ENCODE data around the gene RPL21.
"Not testable (repeated sequence)": the region's sequence is repeated elsewhere in the genome, so short reads cannot be mapped to it uniquely, and the experiment has no call there.

The RPL21 gene

GRCh38 chr13:27211771-27212364, 39.5 kb upstream of the RPL21 start:
- TF ChIP-seq, protein P1, sequence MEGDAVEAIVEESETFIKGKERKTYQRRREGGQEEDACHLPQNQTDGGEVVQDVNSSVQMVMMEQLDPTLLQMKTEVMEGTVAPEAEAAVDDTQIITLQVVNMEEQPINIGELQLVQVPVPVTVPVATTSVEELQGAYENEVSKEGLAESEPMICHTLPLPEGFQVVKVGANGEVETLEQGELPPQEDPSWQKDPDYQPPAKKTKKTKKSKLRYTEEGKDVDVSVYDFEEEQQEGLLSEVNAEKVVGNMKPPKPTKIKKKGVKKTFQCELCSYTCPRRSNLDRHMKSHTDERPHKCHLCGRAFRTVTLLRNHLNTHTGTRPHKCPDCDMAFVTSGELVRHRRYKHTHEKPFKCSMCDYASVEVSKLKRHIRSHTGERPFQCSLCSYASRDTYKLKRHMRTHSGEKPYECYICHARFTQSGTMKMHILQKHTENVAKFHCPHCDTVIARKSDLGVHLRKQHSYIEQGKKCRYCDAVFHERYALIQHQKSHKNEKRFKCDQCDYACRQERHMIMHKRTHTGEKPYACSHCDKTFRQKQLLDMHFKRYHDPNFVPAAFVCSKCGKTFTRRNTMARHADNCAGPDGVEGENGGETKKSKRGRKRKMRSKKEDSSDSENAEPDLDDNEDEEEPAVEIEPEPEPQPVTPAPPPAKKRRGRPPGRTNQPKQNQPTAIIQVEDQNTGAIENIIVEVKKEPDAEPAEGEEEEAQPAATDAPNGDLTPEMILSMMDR (IDR thresholded peaks at IDR 0.05) = no peak
- no peak for DNase-seq (ENCODE audit: low spot score)
- Histone ChIP-seq H3K4me3 (no peak overlapping the region), H3K27ac (no peak overlapping the region)

DNA sequence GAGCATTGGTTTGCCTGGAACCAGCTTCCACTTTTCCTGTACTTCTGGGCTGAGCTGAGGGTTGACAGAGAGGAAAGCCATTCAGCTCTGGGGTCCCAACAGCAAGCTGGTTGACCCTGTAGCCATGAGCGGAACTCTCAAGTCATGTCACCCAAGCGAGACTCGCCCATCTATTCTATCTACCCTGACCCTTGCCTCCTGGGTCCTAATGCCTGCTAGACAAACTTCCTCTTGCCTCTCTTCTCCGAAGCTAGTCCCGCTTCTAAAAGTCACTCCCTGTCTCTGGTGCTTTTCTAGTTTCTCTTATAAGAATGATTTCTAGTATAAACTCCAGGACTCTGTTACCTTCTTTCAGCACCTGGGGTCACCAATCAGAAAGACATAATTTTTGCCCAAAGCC, 38.0 kb upstream of the RPL21 start:
- DNase-seq (ENCODE audit: low spot score); H3K4me3 ChIP-seq; H3K27ac ChIP-seq: not testable (repeated sequence)

- not testable (repeated sequence) for H3K27ac ChIP-seq; DNase-seq (ENCODE audit: low spot score); H3K4me3 ChIP-seq
Observed at GRCh38 chr13:27217791-27218190, 33.6 kb upstream of the RPL21 start.

- DNase-seq (ENCODE audit: low spot score); H3K27ac ChIP-seq; H3K4me3 ChIP-seq: not testable (repeated sequence)
Observed at GRCh38 chr13:27218861-27219260, 32.5 kb upstream of the RPL21 start.

DNA sequence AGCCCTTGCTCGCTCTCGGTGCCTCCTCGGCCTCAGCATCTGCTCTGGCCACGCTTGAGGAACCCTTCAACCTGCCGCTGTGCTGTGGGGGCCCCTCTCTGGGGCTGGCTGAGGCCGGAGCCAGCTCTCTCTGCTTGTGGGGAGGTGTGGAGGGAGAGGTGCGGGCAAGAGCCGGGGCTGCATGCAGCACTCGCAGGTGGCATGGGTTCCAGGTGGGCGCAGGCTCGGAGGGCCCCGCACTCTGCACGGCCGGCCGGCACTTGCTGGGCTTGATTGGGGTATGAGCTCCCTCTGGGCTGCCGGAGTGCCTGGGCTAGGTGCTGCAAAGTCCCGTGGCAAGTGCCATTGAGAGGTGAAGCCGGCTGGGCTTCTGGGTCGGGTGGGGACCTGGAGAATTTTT, 31.7 kb upstream of the RPL21 start:
- TF ChIP-seq, protein P1 (IDR thresholded peaks at IDR 0.05) = no peak
- DNase-seq (ENCODE audit: low spot score) = no peak
- H3K4me3 ChIP-seq = no peak overlapping the region
- H3K27ac ChIP-seq = no peak overlapping the region

DNA sequence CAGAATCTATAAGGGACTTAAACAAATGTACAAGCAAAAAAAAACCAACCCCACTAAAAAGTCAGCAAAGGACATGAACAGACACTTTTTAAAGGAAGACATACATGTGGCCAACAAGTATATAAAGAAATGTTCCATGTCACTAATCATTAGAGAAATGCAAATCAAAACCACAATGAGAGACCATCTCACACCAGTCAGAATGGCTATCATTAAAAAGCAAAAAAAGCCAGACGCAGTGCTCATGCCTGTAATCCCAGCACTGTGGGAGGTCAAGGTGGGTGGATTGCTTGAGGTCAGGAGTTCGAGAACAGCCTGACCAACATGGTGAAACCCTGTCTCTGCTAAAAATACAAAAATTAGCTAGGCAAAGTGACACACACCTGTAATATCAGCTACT, 29.3 kb upstream of the RPL21 start:
- not testable (repeated sequence) for H3K27ac ChIP-seq; H3K4me3 ChIP-seq; DNase-seq (ENCODE audit: low spot score)

DNA sequence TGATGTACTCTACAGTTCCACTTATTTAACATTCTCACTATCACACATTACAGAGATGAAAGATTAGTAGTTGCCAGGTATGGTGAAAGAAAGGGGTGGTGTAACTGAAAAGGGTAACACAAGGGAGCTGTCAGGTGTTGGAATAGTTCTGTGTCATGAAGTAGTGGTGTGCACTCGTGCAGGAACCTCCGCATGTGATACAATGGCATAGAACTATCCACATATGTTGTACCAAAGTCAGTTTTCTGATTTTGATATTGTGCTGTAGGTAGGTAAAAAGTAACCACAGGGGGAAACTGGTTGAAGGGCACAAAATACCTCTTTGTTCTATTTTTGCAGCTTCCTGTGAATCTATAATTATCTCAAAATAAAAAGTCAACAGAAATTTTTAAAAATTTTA, 24.4 kb upstream of the RPL21 start:
- DNase-seq (ENCODE audit: low spot score) = no peak
- Histone ChIP-seq H3K27ac (no peak overlapping the region), H3K4me3 (no peak overlapping the region)
- TF ChIP-seq, protein P1 (IDR thresholded peaks at IDR 0.05) = no peak

DNA sequence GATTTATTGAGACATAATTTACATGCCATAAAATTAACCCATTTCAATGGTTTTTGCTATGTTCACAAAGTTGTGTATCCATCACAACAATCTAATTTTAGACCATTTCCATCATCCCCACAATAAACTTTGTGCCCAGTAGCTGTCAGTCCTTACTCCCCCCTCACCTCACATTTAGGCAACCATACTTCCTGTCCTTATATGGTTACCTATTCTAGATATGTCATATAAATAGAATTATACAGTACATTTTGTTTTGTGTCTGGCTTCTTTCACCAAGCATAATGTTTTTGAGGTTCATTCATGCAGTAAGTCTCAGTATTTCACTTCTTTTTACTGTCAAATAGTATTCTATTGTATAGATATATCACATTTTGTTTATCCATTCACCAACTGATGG, 23.2 kb upstream of the RPL21 start:
- Histone ChIP-seq H3K27ac (no peak overlapping the region), H3K4me3 (no peak overlapping the region)
- TF ChIP-seq, protein P1 (IDR thresholded peaks at IDR 0.05) = no peak

GRCh38 chr13:27229642-27230041, 21.7 kb upstream of the RPL21 start:
- TF ChIP-seq, protein P1 (IDR thresholded peaks at IDR 0.05) = no peak
- no peak overlapping the region for H3K27ac ChIP-seq
- H3K4me3 ChIP-seq = no peak overlapping the region
- DNase-seq (ENCODE audit: low spot score) = no peak

More for the DNA sequence above, 23.2 kb upstream of the RPL21 start:
- DNase-seq (ENCODE audit: low spot score) = no peak

All from coronary artery (tissue), 2 donors.